Heart left ventricle (tissue), 13 donors: Measurements from ENCODE around the gene OAS3.

ENCODE experiments used
- POLR2A ChIP-seq, 2 donors: fragments of 450-650 bp; IDR thresholded peaks; one replicate each; pipeline ENCODE4 v1.6.1; 2017; ENCODE audit warnings: antibody characterized with exemption in 2 of 2, mild to moderate bottlenecking in 2 of 2, moderate library complexity in 2 of 2
- TF ChIP-seq, protein P1 (sequence below), 12 donors: fragments of 200-600 bp; sonication (generic) in 4 of 12; IDR thresholded peaks; one replicate each; pipeline versions ENCODE4 v1.5.0 to v1.8.0; 2018 to 2022; ENCODE audit warnings: antibody characterized with exemption in 12 of 12, mild to moderate bottlenecking in 5 of 12
- donor health status: ischemic (EF 13 %, LVEDD 7.1; RV severe dilation, severe dysfunction).
- donor health status: DM: no; HTN: yes; CAD: no.
- donor health status: DM: no; HTN: no; CAD: no.
- donor health status: ischemic (EF 25% LVEDD 6.9; RV normal size, moderate dysfunction).
- donor health status: ischemic (EF 25% LVEDD 5.7; RV mildly dilated, moderate dysfunction).
- donor health status: ischemic (EF 35%, LVEDD 5.7; RV mildly dilated, moderate dysfunction).
- donor health status: nonischemic (EF 11% LVEDD 7.7; RV severe dilation, severe dysfunction).
- donor health status: DM: yes; HTN: yes; CAD: no.
- donor health status: PGD.
- donor health status: ischemic (EF 29% LVEDD 5.4; RV normal size, mild dysfunction).
- donor health status: nonischemic (EF 23%, LVEDD 6.1; RV moderate dilation, normal function).

DNA sequence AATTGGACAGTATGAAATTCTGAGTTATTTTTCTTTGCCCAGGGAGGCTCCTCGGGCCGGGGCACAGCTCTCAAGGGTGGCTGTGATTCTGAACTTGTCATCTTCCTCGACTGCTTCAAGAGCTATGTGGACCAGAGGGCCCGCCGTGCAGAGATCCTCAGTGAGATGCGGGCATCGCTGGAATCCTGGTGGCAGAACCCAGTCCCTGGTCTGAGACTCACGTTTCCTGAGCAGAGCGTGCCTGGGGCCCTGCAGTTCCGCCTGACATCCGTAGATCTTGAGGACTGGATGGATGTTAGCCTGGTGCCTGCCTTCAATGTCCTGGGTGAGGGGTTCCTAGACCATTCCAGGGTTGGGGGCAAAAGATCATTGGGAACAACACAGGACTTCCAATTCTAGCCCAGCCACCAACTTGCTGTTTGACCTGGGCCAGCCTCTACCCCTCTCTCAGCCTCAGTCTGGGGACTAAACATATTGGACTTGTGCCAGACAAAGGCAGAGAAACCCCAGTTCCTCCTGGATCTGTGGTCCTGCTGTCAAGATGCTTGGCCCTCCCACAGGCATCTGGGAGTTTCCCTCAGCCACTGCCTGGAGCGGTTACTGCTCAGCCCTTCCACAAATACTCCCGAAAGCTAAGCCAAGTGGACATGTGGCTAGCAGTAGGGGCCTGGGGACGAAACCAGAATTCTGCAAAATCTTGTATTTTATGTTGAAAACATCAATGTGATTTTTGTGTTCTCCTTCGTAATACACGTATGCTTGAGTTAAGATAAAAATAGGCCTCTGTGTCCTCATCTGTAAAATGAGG, 3.5 kb downstream of the OAS3 start:
- TF ChIP-seq, protein P1, sequence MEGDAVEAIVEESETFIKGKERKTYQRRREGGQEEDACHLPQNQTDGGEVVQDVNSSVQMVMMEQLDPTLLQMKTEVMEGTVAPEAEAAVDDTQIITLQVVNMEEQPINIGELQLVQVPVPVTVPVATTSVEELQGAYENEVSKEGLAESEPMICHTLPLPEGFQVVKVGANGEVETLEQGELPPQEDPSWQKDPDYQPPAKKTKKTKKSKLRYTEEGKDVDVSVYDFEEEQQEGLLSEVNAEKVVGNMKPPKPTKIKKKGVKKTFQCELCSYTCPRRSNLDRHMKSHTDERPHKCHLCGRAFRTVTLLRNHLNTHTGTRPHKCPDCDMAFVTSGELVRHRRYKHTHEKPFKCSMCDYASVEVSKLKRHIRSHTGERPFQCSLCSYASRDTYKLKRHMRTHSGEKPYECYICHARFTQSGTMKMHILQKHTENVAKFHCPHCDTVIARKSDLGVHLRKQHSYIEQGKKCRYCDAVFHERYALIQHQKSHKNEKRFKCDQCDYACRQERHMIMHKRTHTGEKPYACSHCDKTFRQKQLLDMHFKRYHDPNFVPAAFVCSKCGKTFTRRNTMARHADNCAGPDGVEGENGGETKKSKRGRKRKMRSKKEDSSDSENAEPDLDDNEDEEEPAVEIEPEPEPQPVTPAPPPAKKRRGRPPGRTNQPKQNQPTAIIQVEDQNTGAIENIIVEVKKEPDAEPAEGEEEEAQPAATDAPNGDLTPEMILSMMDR (IDR thresholded peaks at IDR 0.05) = no peak
- no peak for TF ChIP-seq POLR2A (IDR thresholded peaks at IDR 0.05)
